Activated naive CD4-positive, alpha-beta T cell treated with anti-CD3 and anti-CD28 coated beads for 36 hours (primary cell): Measurements from ENCODE around the gene RGS7BP. TPM values are rescaled to one million over a fixed set of nuclear protein-coding genes. Genes with fewer than 3 reads are reported as not detected.
"Not testable (repeated sequence)": the region's sequence is repeated elsewhere in the genome, so short reads cannot be mapped to it uniquely, and the experiment has no call there.

Experiments
- CTCF ChIA-PET: fragments of 350-600 bp; sonication (Branson Sonifier 250); formaldehyde crosslinking; loops from one replicate; lab custom pipeline; 2021; ENCODE audit warnings: antibody characterized with exemption; lab: Charles Lee
- DNase-seq: peaks from one replicate; pipeline ENCODE4 v3.0.0-alpha.2; 2020
- H3K27ac Mint-ChIP-seq: one replicate; pipeline ENCODE4 v1.8.0; 2021; ENCODE audit warnings: mild to moderate bottlenecking, mixed read lengths
- H3K27me3 Mint-ChIP-seq: one replicate; pipeline ENCODE4 v1.8.0; 2021; ENCODE audit warnings: low read depth, mixed read lengths
- H3K36me3 Mint-ChIP-seq: one replicate; pipeline ENCODE4 v1.8.0; 2021; ENCODE audit warnings: low read depth, mixed read lengths
- H3K4me1 Mint-ChIP-seq: one replicate; pipeline ENCODE4 v1.8.0; 2021; ENCODE audit warnings: low read depth, mixed read lengths
- H3K4me3 Mint-ChIP-seq: one replicate; pipeline ENCODE4 v1.8.0; 2021; ENCODE audit warnings: mild to moderate bottlenecking, moderate library complexity, mixed read lengths
- H3K9me3 Mint-ChIP-seq: one replicate; pipeline ENCODE4 v1.8.0; 2021; ENCODE audit warnings: mixed read lengths
- intact Hi-C: fragments of 100-400 bp; cut with micrococcal nuclease; formaldehyde crosslinking; loops from one replicate; pipeline ENCODE4 v1.15.1; 2023
- total RNA-seq, 2 experiments: library from RNA; stranded (reverse); gene quantifications; one replicate each; pipeline ENCODE4 v1.2.3, GENCODE V29; 2021

Gene RGS7BP
- total RNA-seq, 2 experiments from 2014 or later = not detected

DNA sequence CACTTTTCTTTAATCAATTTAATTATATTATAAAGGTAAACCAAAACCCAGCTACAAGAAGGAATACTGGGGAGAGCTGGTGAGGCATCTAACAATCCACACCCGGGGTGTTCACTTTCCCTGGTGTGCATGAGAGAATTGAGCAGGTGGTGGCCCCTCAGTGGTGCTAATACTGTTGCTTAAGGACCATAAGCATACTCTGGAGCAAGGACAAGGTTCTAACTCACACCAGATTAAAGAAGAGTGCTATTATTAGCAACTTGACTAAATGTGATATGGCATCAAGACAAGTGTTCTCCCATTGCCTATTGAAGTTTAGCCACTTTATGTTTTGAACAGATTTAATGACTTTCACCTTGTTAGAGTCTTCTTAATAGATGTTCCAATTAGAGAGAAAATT is 8.8 kb downstream of the RGS7BP start:
- CTCF ChIA-PET = no interaction called here
- H3K36me3 Mint-ChIP-seq = no peaks in the 10 kb centered on the region
- no peak for DNase-seq
- H3K4me1 Mint-ChIP-seq = no peaks in the 10 kb centered on the region
- intact Hi-C loops = no loop called here
- no peak overlapping the region for H3K4me3 Mint-ChIP-seq
- H3K27me3 Mint-ChIP-seq = peaks cover 2% of the 10 kb centered on the region
- H3K27ac Mint-ChIP-seq = no peak overlapping the region
- H3K9me3 Mint-ChIP-seq = no peaks in the 10 kb centered on the region

DNA sequence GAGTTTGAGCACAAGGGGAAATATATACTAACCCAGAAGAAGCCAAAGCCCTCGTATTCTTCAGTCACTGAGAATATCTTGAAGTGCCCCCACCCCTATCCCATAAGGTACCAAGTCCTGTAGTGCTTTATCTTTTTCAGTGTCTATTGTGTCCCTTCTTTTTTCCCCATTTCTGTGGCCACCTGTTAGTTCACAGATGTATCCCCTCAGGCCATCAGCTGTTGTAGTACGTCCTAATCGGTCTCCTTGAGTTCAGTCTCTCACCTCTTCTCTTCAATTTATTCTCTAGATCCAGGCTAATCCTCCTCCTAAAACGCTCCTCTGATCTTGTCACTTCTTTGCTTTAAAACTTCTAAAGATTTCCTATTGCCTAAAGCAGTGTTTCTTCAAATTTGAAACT is 10.4 kb downstream of the RGS7BP start:
- no peak for DNase-seq
- H3K27ac Mint-ChIP-seq = no peak overlapping the region
- no peak overlapping the region for H3K4me3 Mint-ChIP-seq
- no peaks in the 10 kb centered on the region for H3K9me3 Mint-ChIP-seq
- H3K36me3 Mint-ChIP-seq = no peaks in the 10 kb centered on the region
- H3K4me1 Mint-ChIP-seq = no peaks in the 10 kb centered on the region
- intact Hi-C loops = no loop called here
- H3K27me3 Mint-ChIP-seq = peaks cover 2% of the 10 kb centered on the region
- CTCF ChIA-PET = no interaction called here

DNA sequence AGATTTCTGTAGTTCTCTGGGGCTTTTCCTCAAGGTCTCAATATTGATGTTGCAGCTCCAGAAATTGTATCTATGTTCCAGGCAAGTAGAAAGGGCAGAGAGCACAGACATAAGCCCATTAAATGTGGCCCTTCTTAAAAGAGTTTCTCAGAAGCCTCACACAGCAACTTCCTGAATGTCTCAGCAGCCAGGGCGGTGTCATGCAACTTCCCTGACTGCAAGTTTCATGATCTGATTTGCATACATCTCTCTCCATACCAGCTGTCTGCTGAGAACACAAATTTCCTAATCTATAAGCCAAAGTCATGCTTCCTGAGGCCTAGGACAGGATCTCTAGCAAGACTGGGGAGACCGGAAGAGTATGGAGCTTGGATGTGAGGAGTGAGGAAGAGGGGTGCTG is 13.0 kb downstream of the RGS7BP start:
- no peaks in the 10 kb centered on the region for H3K4me1 Mint-ChIP-seq
- H3K4me3 Mint-ChIP-seq = no peak overlapping the region
- H3K27me3 Mint-ChIP-seq = no peaks in the 10 kb centered on the region
- DNase-seq = no peak
- intact Hi-C loops = no loop called here
- H3K36me3 Mint-ChIP-seq = no peaks in the 10 kb centered on the region
- H3K27ac Mint-ChIP-seq = no peak overlapping the region
- CTCF ChIA-PET = no interaction called here
- no peaks in the 10 kb centered on the region for H3K9me3 Mint-ChIP-seq

DNA sequence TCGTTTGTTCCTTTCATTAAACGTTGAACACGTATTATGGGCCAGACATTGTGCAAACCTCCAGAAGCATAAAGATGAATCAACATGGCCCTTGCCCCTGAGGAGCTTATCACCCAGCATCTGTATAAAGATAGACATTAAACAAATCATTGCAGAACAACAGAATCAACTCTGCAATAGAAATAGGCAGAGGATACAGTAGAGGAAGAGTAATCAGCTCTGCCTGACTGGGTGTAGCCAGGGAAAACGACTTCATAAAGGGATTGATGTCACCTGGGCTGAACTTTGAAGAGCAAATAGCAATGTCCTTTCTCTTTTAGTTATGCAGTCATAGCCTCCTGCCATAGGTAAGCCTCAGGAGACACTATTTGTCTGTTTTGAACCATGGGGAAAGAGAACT is 13.4 kb downstream of the RGS7BP start:
- H3K4me1 Mint-ChIP-seq = no peaks in the 10 kb centered on the region
- CTCF ChIA-PET = no interaction called here
- H3K9me3 Mint-ChIP-seq = no peaks in the 10 kb centered on the region
- intact Hi-C loops = no loop called here
- H3K4me3 Mint-ChIP-seq = no peak overlapping the region
- no peak for DNase-seq
- H3K27me3 Mint-ChIP-seq = no peaks in the 10 kb centered on the region
- no peak overlapping the region for H3K27ac Mint-ChIP-seq
- no peaks in the 10 kb centered on the region for H3K36me3 Mint-ChIP-seq

GRCh38 chr5:64526734-64527439 is 21.1 kb downstream of the RGS7BP start:
- Mint-ChIP-seq H3K27ac (no peak overlapping the region), H3K9me3 (no peaks in the 10 kb centered on the region), H3K27me3 (no peaks in the 10 kb centered on the region), H3K36me3 (no peaks in the 10 kb centered on the region), H3K4me3 (no peak overlapping the region), H3K4me1 (no peaks in the 10 kb centered on the region)
- DNase-seq = no peak
- CTCF ChIA-PET = no interaction called here
- intact Hi-C loops = no loop called here

GRCh38 chr5:64530076-64530475 is 24.3 kb downstream of the RGS7BP start:
- no peaks in the 10 kb centered on the region for H3K36me3 Mint-ChIP-seq
- no peaks in the 10 kb centered on the region for H3K9me3 Mint-ChIP-seq
- intact Hi-C loops = no loop called here
- H3K27me3 Mint-ChIP-seq = no peaks in the 10 kb centered on the region
- CTCF ChIA-PET = interaction anchor here (0.6 kb wide), 1 partner anchor 157 kb away, joined by 3 read pairs; no protein-coding TSS in a partner anchor
- H3K4me1 Mint-ChIP-seq = no peaks in the 10 kb centered on the region
- H3K27ac Mint-ChIP-seq = no peak overlapping the region
- no peak overlapping the region for H3K4me3 Mint-ChIP-seq
- no peak for DNase-seq

DNA sequence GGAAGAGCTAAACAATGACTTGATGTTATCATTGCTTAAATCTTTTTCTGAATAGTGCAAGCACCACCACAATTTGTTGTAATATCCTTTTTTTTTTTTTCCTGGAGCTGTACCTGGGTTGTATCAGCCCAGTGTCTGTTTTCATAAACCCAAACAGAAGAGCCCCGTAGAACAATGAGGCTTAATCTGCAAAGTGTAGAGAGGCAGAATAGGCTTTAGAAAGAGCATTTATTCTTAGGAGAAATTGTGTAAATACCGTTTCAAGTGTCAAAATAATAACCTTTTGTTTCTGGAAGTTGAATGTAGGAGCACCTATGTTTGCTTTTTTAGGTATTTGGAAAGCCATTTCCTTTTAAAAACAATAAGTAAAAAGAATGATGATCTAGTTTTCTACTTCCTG is 26.4 kb downstream of the RGS7BP start:
- CTCF ChIA-PET = interaction anchor here (1.1 kb wide), 1 partner anchor 44 kb away, joined by 3 read pairs; no protein-coding TSS in a partner anchor
- Mint-ChIP-seq H3K36me3 (no peaks in the 10 kb centered on the region), H3K4me3 (no peak overlapping the region), H3K27ac (no peak overlapping the region), H3K9me3 (no peaks in the 10 kb centered on the region), H3K4me1 (no peaks in the 10 kb centered on the region), H3K27me3 (no peaks in the 10 kb centered on the region)
- intact Hi-C loops = no loop called here
- no peak for DNase-seq

DNA sequence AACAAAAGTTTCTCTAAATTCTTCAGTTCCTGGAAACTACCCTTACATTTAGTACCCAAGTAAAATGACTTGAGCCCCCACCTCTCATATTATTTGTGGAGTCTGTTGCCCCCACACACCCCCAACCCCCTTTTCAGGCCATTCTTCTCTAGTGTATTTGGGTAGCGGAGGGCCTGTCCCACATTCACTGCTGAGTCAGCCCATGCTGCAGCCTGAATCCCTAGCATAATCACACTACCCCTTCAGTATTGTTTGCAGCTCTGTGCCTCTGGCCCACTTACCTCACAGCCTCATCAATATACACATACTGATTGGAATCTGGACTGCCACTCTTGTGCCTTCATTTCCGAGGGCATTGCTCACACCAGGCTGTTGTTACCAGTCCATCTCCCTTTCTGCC is 26.8 kb downstream of the RGS7BP start:
- CTCF ChIA-PET = interaction anchor here (1.1 kb wide), 1 partner anchor 44 kb away, joined by 3 read pairs; no protein-coding TSS in a partner anchor
- no peak overlapping the region for H3K27ac Mint-ChIP-seq
- H3K36me3 Mint-ChIP-seq = no peaks in the 10 kb centered on the region
- no peak for DNase-seq
- no peaks in the 10 kb centered on the region for H3K9me3 Mint-ChIP-seq
- H3K4me1 Mint-ChIP-seq = no peaks in the 10 kb centered on the region
- no peaks in the 10 kb centered on the region for H3K27me3 Mint-ChIP-seq
- no peak overlapping the region for H3K4me3 Mint-ChIP-seq
- intact Hi-C loops = no loop called here

- Mint-ChIP-seq H3K4me3 (no peak overlapping the region), H3K27me3 (no peaks in the 10 kb centered on the region), H3K4me1 (no peaks in the 10 kb centered on the region), H3K27ac (no peak overlapping the region), H3K36me3 (no peaks in the 10 kb centered on the region), H3K9me3 (no peaks in the 10 kb centered on the region)
- intact Hi-C loops = no loop called here
- DNase-seq = no peak
- CTCF ChIA-PET = no interaction called here
Measured at GRCh38 chr5:64534033-64534432, 28.2 kb downstream of the RGS7BP start.

DNA sequence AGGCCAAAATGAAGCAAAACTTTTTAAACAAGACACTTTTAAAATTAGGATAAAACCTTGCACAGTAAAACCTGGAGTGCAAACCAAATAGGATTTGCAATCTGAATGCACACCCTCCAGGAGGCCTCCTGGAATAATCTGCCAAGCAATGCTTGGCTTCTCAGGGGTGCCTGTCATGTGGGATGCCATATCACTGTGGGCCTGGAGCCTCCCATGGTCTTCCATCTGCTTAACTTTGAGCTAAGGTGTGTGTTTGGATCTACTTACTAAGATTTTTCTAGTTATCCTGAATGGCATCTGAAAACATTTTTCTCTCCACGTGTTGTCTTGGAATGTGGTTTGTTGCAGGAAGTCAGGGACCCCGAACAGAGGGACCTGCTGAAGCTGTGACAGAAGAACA is 52.1 kb downstream of the RGS7BP start:
- Mint-ChIP-seq H3K27ac (no peak overlapping the region), H3K27me3 (peaks cover 10% of the 10 kb centered on the region), H3K4me1 (no peaks in the 10 kb centered on the region), H3K36me3 (no peaks in the 10 kb centered on the region), H3K4me3 (no peak overlapping the region), H3K9me3 (peaks cover 10% of the 10 kb centered on the region)
- DNase-seq = no peak
- CTCF ChIA-PET = no interaction called here
- intact Hi-C loops = no loop called here

DNA sequence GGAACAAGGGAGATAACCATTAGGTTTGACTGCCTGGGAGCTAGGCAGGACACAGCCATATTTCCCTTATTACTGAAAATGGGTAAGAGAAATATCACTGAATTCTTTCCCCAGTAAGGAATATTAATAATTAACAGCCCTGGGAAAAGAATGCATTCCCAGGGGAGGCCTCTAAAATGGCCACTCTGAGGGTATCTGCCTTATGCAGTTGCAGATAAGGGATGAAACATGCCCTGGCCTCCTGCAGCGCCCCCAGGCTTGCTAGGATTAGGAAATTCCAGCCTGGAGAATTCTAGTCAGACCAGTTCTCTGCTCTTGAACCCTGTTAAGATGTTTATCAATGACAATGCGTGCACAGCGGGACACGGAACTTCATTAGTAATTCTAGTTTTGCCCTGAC is 52.8 kb downstream of the RGS7BP start:
- DNase-seq, H3K9me3 Mint-ChIP-seq, intact Hi-C loops, CTCF ChIA-PET, H3K4me1 Mint-ChIP-seq, H3K4me3 Mint-ChIP-seq, H3K36me3 Mint-ChIP-seq, H3K27ac Mint-ChIP-seq: not testable (repeated sequence)
- H3K27me3 Mint-ChIP-seq = peaks cover 11% of the 10 kb centered on the region

DNA sequence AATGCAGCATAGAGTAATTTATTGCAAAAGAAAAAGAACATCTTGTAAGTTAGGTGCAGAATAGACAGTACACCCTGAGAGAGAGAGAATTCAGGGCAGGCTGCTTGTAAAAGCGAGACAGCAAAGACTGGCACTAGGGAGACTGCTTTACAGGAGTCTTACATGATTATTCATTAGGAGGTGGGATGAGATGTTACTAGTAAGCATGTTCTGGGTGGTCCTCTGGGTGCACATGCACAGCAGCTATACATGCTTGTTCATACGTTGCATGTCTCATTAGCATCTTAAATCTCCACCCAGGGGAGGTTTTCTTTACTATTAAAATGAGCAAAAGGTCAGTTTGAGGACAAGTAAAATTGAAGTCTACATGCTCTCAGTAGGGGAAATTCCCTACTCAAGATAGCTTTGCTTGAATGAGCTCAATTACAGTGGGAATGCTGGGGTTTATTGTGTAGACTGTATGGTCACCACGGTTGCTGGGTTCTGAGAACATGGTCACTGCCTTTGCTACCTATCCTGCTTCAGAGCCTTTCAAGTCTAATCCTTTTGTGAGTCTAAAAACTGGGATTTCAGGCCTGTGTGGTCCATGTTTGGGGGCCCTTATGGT is 60.6 kb downstream of the RGS7BP start:
- H3K4me1 Mint-ChIP-seq = no peaks in the 10 kb centered on the region
- no peak overlapping the region for H3K27ac Mint-ChIP-seq
- no peaks in the 10 kb centered on the region for H3K9me3 Mint-ChIP-seq
- intact Hi-C loops = no loop called here
- no peaks in the 10 kb centered on the region for H3K36me3 Mint-ChIP-seq
- DNase-seq = no peak
- H3K4me3 Mint-ChIP-seq = no peak overlapping the region
- H3K27me3 Mint-ChIP-seq = peaks cover 10% of the 10 kb centered on the region
- CTCF ChIA-PET = interaction anchor here (0.5 kb wide), 1 partner anchor 71 kb away, joined by 3 read pairs; no protein-coding TSS in a partner anchor

DNA sequence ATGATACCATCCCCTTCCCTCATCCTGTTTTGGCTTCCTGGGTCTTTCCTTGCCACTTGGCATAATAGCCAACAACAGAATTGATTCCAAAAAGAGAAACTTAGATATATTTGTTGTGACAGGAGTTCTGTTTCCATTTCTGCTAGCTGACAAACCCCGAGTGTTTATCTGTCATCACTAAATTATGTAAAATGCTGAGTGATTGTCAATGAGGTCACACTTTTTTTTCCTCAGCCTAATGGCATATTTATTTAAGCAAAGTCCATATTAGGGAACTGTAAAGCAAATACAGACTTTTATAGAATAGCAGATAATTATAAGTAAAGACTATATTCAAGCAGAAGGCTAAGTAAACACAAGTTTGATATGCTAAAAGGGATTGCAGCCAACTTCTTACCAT is 64.0 kb downstream of the RGS7BP start:
- no peaks in the 10 kb centered on the region for H3K4me1 Mint-ChIP-seq
- no peaks in the 10 kb centered on the region for H3K36me3 Mint-ChIP-seq
- H3K27ac Mint-ChIP-seq = no peak overlapping the region
- no peak for DNase-seq
- H3K4me3 Mint-ChIP-seq = no peak overlapping the region
- CTCF ChIA-PET = no interaction called here
- intact Hi-C loops = no loop called here
- H3K27me3 Mint-ChIP-seq = peaks cover 3% of the 10 kb centered on the region
- no peaks in the 10 kb centered on the region for H3K9me3 Mint-ChIP-seq
